ENCODE results near the gene RBM6. TPM values are rescaled to one million over a fixed set of nuclear protein-coding genes. Genes with fewer than 3 reads are reported as not detected.

The RBM6 gene
- total and polyA plus RNA-seq, 4 donors, result 47.0 to 271 (median 128) TPM

DNA sequence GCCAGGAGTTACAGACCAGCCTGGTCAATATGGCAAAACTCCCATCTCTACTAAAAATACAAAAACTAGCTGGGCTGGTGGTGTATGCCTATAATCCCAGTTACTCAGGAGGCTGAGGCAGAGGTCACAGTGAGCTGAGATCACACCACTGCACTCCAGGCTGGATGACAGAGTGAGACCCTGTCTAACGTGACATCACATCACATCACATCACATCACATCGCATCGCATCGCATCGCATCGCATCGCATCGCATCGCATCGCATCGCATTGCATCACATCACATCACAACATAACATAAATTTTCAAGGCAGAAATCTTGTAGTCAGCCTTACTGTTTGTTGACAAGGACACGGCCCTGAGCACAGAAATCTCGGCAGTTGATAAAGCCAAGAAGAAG is 44.4 kb downstream of the RBM6 start:
- no peak for DNase-seq
- no peak overlapping the region for H3K4me3 ChIP-seq (ENCODE audit: low read length in 2 of 2)
- no peaks in the 10 kb centered on the region for H3K9me3 ChIP-seq (ENCODE audit: control insufficient read depth, low read length)
- no peak for ATAC-seq (ENCODE audit: low FRiP score)
- H3K27ac ChIP-seq (ENCODE audit: low read depth in 1 of 2, low read length in 2 of 2), result no peak overlapping the region
- H3K4me1 ChIP-seq (ENCODE audit: control insufficient read depth in 1 of 2, insufficient read depth in 2 of 2, low read length in 2 of 2), result no peaks in the 10 kb centered on the region
- intact Hi-C loops (cut with DNase I), result no loop called here
- 65 to 89% methylated on average over 13 of the region's 13 CpGs for WGBS, 2 donors
- peaks cover 0 to 2% of the 10 kb centered on the region in 2 donors for H3K36me3 ChIP-seq (ENCODE audit: control insufficient read depth in 1 of 2, insufficient read depth in 2 of 2, low read length in 1 of 2)
- no peaks in the 10 kb centered on the region for H3K27me3 ChIP-seq (ENCODE audit: control insufficient read depth in 1 of 2, insufficient read depth in 2 of 2, low read length in 1 of 2)

DNA sequence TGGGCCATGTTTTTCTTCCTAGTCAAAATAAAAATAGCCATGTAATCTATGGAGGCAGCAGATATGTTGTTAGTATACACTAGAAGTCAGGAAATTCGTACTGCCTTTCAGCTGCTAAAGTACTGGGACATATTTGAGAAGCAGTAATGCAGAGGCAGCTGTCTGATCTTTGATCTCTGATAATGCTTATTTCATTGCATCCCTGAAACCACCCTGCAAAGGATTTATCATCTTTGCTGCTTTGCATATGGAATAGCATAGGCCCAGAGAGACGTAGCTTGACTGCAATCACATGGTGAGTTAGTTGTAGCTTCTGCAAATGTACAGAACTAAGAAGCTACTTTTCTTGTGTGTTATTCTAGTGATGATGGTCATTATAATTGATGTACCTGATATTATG is 52.4 kb downstream of the RBM6 start:
- Histone ChIP-seq H3K4me3 (ENCODE audit: low read length in 2 of 2) (no peak overlapping the region), H3K4me1 (ENCODE audit: control insufficient read depth in 1 of 2, insufficient read depth in 2 of 2, low read length in 2 of 2) (no peaks in the 10 kb centered on the region), H3K9me3 (ENCODE audit: control insufficient read depth, low read length) (no peaks in the 10 kb centered on the region), H3K36me3 (ENCODE audit: control insufficient read depth in 1 of 2, insufficient read depth in 2 of 2, low read length in 1 of 2) (no peaks in the 10 kb centered on the region), H3K27ac (ENCODE audit: low read depth in 1 of 2, low read length in 2 of 2) (no peak overlapping the region), H3K27me3 (ENCODE audit: control insufficient read depth in 1 of 2, insufficient read depth in 2 of 2, low read length in 1 of 2) (no peaks in the 10 kb centered on the region)
- ATAC-seq (ENCODE audit: low FRiP score) (no peak), DNase-seq (no peak)
- WGBS, 2 donors, result 89 to 91% methylated on average over 2 of the region's 2 CpGs
- intact Hi-C loops (cut with DNase I), result no loop called here

DNA sequence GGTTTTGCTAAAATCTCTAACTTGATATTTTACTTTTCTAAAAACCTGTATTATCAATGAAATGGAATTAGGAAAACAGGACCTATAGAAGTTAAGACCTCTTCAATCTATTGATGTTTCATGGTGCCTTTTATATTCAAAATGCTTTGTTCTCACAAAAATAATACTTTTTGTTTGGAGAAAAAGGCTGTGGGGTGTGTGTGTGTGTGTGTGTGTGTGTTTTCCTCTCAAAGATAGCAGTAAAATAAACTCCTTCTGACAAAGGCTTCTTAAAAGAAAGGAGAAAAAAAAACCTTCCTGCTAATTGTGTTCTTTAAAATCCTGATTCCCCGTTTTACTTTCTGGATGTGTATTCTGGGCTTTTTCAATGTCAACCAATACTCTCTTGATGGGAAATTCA is 54.5 kb downstream of the RBM6 start:
- no peak for DNase-seq
- Histone ChIP-seq H3K9me3 (ENCODE audit: control insufficient read depth, low read length) (no peaks in the 10 kb centered on the region), H3K27me3 (ENCODE audit: control insufficient read depth in 1 of 2, insufficient read depth in 2 of 2, low read length in 1 of 2) (no peaks in the 10 kb centered on the region), H3K36me3 (ENCODE audit: control insufficient read depth in 1 of 2, insufficient read depth in 2 of 2, low read length in 1 of 2) (no peaks in the 10 kb centered on the region), H3K27ac (ENCODE audit: low read depth in 1 of 2, low read length in 2 of 2) (no peak overlapping the region), H3K4me1 (ENCODE audit: control insufficient read depth in 1 of 2, insufficient read depth in 2 of 2, low read length in 2 of 2) (no peaks in the 10 kb centered on the region), H3K4me3 (ENCODE audit: low read length in 2 of 2) (no peak overlapping the region)
- WGBS, 2 donors, result 69 to 79% methylated on average over 1 of the region's 1 CpG
- intact Hi-C loops (cut with DNase I), result no loop called here
- no peak for ATAC-seq (ENCODE audit: low FRiP score)

DNA sequence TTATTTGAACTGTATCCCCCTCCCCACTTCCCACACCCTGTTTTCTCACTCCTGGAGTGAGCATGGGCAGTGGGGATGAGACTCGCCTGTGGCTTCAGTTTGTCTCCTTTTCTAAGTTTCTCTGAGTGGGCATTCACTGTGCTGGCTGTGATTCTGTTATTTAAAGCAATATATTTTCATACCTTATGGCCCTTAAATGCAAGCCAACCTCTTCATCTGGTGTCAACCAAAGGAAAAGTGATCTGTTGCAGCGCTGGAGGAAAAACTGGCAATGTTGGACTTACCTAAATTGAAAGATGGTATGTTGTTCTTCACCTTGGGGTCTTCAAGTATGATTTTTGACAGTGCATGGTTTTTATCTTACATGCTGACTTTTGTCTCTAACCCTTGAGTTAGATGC is 56.1 kb downstream of the RBM6 start:
- Histone ChIP-seq H3K27ac (ENCODE audit: low read depth in 1 of 2, low read length in 2 of 2) (no peak overlapping the region), H3K36me3 (ENCODE audit: control insufficient read depth in 1 of 2, insufficient read depth in 2 of 2, low read length in 1 of 2) (peaks cover 2 to 3% of the 10 kb centered on the region in 2 donors), H3K4me3 (ENCODE audit: low read length in 2 of 2) (no peak overlapping the region), H3K4me1 (ENCODE audit: control insufficient read depth in 1 of 2, insufficient read depth in 2 of 2, low read length in 2 of 2) (no peaks in the 10 kb centered on the region), H3K9me3 (ENCODE audit: control insufficient read depth, low read length) (no peaks in the 10 kb centered on the region), H3K27me3 (ENCODE audit: control insufficient read depth in 1 of 2, insufficient read depth in 2 of 2, low read length in 1 of 2) (no peaks in the 10 kb centered on the region)
- ATAC-seq (ENCODE audit: low FRiP score) (no peak), DNase-seq (no peak)
- intact Hi-C loops (cut with DNase I), result no loop called here
- 90 to 97% methylated on average over 2 of the region's 2 CpGs for WGBS, 2 donors

DNA sequence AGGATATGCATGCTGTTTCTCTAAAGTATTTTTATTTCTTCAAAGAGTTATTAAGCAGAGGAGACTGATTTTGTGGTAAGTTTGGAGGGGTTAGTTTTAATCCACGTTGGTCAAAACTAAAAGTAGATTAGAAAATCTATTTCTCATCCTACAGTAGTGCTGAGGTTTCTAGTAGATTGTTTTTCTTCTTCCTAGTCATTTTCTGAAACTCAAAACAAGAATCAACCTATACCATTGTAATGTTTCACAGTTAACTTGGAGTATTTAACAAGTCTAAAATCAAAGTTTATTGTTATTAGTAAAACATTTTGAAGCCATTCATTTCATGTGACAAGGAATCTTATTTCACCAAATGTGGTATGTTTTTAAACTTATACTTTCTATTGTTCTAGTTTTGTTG is 57.9 kb downstream of the RBM6 start:
- intact Hi-C loops (cut with DNase I), result no loop called here
- no peak for DNase-seq
- peaks cover 2 to 3% of the 10 kb centered on the region in 2 donors for H3K36me3 ChIP-seq (ENCODE audit: control insufficient read depth in 1 of 2, insufficient read depth in 2 of 2, low read length in 1 of 2)
- no peak overlapping the region for H3K4me3 ChIP-seq (ENCODE audit: low read length in 2 of 2)
- H3K9me3 ChIP-seq (ENCODE audit: control insufficient read depth, low read length), result no peaks in the 10 kb centered on the region
- WGBS, 2 donors, result 58 to 65% methylated on average over 1 of the region's 1 CpG
- ATAC-seq (ENCODE audit: low FRiP score), result no peak
- H3K27ac ChIP-seq (ENCODE audit: low read depth in 1 of 2, low read length in 2 of 2), result no peak overlapping the region
- H3K4me1 ChIP-seq (ENCODE audit: control insufficient read depth in 1 of 2, insufficient read depth in 2 of 2, low read length in 2 of 2), result no peaks in the 10 kb centered on the region
- no peaks in the 10 kb centered on the region for H3K27me3 ChIP-seq (ENCODE audit: control insufficient read depth in 1 of 2, insufficient read depth in 2 of 2, low read length in 1 of 2)

DNA sequence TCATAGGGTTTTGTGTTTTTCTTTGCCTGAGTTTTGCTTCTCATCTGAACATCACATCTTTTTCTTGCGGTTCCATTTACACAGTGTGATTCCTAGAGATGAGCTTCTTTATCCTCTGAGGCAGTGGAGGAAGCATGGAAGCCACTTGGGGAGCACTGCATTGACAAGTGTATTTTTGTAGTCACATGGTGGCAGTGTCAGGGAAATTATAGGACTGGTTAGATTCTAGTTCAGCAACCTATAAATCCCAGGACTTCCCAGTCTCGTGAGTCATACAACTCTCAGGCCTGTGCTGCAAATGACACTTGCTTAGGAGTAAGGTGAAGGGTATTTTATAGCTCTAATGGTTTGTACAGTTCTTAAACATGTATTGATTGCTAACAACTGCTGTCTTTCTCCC is 58.4 kb downstream of the RBM6 start:
- Histone ChIP-seq H3K4me3 (ENCODE audit: low read length in 2 of 2) (no peak overlapping the region), H3K27me3 (ENCODE audit: control insufficient read depth in 1 of 2, insufficient read depth in 2 of 2, low read length in 1 of 2) (no peaks in the 10 kb centered on the region), H3K27ac (ENCODE audit: low read depth in 1 of 2, low read length in 2 of 2) (no peak overlapping the region), H3K4me1 (ENCODE audit: control insufficient read depth in 1 of 2, insufficient read depth in 2 of 2, low read length in 2 of 2) (no peaks in the 10 kb centered on the region), H3K36me3 (ENCODE audit: control insufficient read depth in 1 of 2, insufficient read depth in 2 of 2, low read length in 1 of 2) (peaks cover 2 to 3% of the 10 kb centered on the region in 2 donors), H3K9me3 (ENCODE audit: control insufficient read depth, low read length) (no peaks in the 10 kb centered on the region)
- WGBS, 2 donors, result 83% methylated on average over 2 of the region's 2 CpGs
- ATAC-seq (ENCODE audit: low FRiP score) (no peak), DNase-seq (no peak)
- intact Hi-C loops (cut with DNase I), result no loop called here

DNA sequence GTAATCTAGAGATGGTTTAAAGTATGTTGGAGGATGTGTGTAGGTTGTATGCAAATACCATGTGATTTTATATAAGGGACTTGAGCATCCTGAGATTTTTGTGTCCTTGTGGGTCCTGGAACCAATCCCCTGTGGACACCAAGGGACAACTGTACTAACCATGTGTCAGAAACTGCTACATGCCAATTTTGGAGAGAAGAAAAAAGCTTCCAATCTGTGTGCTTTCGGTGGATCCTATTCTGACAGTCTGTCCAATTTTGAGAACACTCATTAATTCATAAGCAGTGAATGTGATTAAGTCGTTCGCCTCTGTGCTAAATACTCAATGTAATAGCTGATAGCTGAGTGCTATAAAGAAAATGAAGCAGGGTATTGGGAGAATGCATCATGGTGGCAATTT is 61.6 kb downstream of the RBM6 start:
- intact Hi-C loops (cut with DNase I), result no loop called here
- Histone ChIP-seq H3K4me3 (ENCODE audit: low read length in 2 of 2) (no peak overlapping the region), H3K27ac (ENCODE audit: low read depth in 1 of 2, low read length in 2 of 2) (no peak overlapping the region), H3K27me3 (ENCODE audit: control insufficient read depth in 1 of 2, insufficient read depth in 2 of 2, low read length in 1 of 2) (no peaks in the 10 kb centered on the region), H3K4me1 (ENCODE audit: control insufficient read depth in 1 of 2, insufficient read depth in 2 of 2, low read length in 2 of 2) (no peaks in the 10 kb centered on the region), H3K9me3 (ENCODE audit: control insufficient read depth, low read length) (no peaks in the 10 kb centered on the region), H3K36me3 (ENCODE audit: control insufficient read depth in 1 of 2, insufficient read depth in 2 of 2, low read length in 1 of 2) (peaks cover 3 to 5% of the 10 kb centered on the region in 2 donors)
- ATAC-seq (ENCODE audit: low FRiP score) (no peak), DNase-seq (no peak)
- 96 to 97% methylated on average over 3 of the region's 3 CpGs for WGBS, 2 donors

DNA sequence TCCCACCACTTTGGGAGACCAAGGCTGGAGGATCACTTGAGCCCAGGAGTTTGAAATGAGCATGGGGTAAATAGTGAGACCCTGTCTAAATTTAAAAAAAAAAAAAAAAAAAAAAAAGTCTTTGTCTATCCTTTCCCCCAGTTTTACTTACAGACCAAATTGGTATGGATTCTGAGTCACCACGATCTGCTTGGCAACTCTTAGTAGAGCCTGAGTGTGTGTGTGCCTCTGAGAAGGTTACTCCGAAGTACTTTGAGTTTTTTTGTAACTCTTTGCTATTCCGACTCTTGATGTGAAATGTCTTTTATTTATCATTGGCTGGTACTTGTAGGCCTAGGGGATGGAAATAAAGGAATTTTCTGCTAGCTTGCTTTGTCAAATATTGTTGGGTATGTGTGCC is 63.3 kb downstream of the RBM6 start:
- intact Hi-C loops (cut with DNase I), result no loop called here
- Histone ChIP-seq H3K27ac (ENCODE audit: low read depth in 1 of 2, low read length in 2 of 2) (no peak overlapping the region), H3K27me3 (ENCODE audit: control insufficient read depth in 1 of 2, insufficient read depth in 2 of 2, low read length in 1 of 2) (no peaks in the 10 kb centered on the region), H3K9me3 (ENCODE audit: control insufficient read depth, low read length) (no peaks in the 10 kb centered on the region), H3K4me3 (ENCODE audit: low read length in 2 of 2) (no peak overlapping the region), H3K4me1 (ENCODE audit: control insufficient read depth in 1 of 2, insufficient read depth in 2 of 2, low read length in 2 of 2) (no peaks in the 10 kb centered on the region), H3K36me3 (ENCODE audit: control insufficient read depth in 1 of 2, insufficient read depth in 2 of 2, low read length in 1 of 2) (peaks cover 3 to 5% of the 10 kb centered on the region in 2 donors)
- WGBS, 2 donors, result 74 to 78% methylated on average over 3 of the region's 3 CpGs
- DNase-seq (no peak), ATAC-seq (ENCODE audit: low FRiP score) (no peak)

DNA sequence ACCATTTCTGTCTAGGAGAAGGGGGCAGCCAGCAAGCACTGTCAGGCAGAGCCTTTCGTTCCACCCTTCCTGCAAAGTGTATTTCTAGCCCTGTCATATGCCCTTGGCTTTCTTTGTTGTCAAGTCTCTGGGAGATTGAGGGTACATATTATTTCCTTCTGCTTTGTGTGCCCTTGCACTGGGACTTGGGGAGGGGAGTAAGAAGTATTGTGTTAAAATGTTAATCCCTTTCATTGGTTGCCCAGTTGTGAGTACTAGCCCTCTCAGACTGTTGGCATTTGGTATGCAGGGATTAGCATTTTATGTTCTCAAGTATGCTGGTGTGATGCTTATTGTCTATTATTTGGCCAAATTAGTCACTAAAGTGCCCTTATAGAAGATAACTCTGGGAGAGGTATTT is 63.9 kb downstream of the RBM6 start:
- no peaks in the 10 kb centered on the region for H3K4me1 ChIP-seq (ENCODE audit: control insufficient read depth in 1 of 2, insufficient read depth in 2 of 2, low read length in 2 of 2)
- WGBS, 2 donors, result 0 to 46% methylated on average over 1 of the region's 1 CpG
- DNase-seq, result no peak
- H3K27ac ChIP-seq (ENCODE audit: low read depth in 1 of 2, low read length in 2 of 2), result no peak overlapping the region
- no peaks in the 10 kb centered on the region for H3K9me3 ChIP-seq (ENCODE audit: control insufficient read depth, low read length)
- H3K27me3 ChIP-seq (ENCODE audit: control insufficient read depth in 1 of 2, insufficient read depth in 2 of 2, low read length in 1 of 2), result no peaks in the 10 kb centered on the region
- no peak overlapping the region for H3K4me3 ChIP-seq (ENCODE audit: low read length in 2 of 2)
- intact Hi-C loops (cut with DNase I), result no loop called here
- peaks cover 3 to 5% of the 10 kb centered on the region in 2 donors for H3K36me3 ChIP-seq (ENCODE audit: control insufficient read depth in 1 of 2, insufficient read depth in 2 of 2, low read length in 1 of 2)
- ATAC-seq (ENCODE audit: low FRiP score), result no peak

All from aorta (tissue), 5 donors.